ENCODE data around the gene ALX4.

The ALX4 gene

GRCh38 chr11:44258839-44259420 lies 51.0 kb downstream of the ALX4 start:
- H3K36me3 ChIP-seq (ENCODE audit: insufficient read depth, insufficient read length, low read length): no peaks in the 10 kb centered on the region
- no peaks in the 10 kb centered on the region for H3K4me1 ChIP-seq (ENCODE audit: insufficient read depth, insufficient read length)
- no peak for DNase-seq (ENCODE audit: low read depth, low spot score)
- no peak overlapping the region for H3K4me3 ChIP-seq (ENCODE audit: insufficient read length, low read depth)
- TF ChIP-seq YY1 (IDR thresholded peaks at IDR 0.05; ENCODE audit: insufficient read depth, insufficient read length): no peak
- no peak for TF ChIP-seq SUZ12 (IDR thresholded peaks at IDR 0.05; ENCODE audit: extremely low read depth, insufficient read depth, insufficient read length)
- TF ChIP-seq ZNF274 (IDR thresholded peaks at IDR 0.05; ENCODE audit: low read depth, low read length): no peak
- no peaks in the 10 kb centered on the region; the same call in 1 of the 2 replicates for H3K9me3 ChIP-seq (ENCODE audit: insufficient read depth, low read length)
- no peaks in the 10 kb centered on the region for H3K27me3 ChIP-seq (ENCODE audit: insufficient read depth, insufficient read length)
- H3K9ac ChIP-seq (ENCODE audit: insufficient read length, low read depth): no peak overlapping the region

DNA sequence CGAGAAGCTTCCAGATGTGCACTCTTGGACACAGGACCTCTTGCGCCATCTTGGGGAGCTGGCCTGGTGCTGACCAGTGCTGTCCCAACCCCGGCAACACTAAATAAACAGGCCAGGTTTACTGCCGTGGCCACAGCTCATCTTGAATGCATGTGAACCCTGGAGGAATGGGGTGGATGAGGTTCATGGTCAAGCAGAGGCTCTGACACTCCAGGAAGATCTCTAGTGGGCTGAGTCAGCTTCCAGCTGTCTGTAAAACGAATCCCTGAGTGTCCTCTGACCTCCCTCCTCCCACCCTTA lies 51.8 kb downstream of the ALX4 start:
- peaks cover 7% of the 10 kb centered on the region for H3K9me3 ChIP-seq (ENCODE audit: insufficient read depth, low read length)
- no peaks in the 10 kb centered on the region for H3K4me1 ChIP-seq (ENCODE audit: insufficient read depth, insufficient read length)
- DNase-seq (ENCODE audit: low read depth, low spot score): no peak
- TF ChIP-seq YY1 (IDR thresholded peaks at IDR 0.05; ENCODE audit: insufficient read depth, insufficient read length) (no peak), SUZ12 (IDR thresholded peaks at IDR 0.05; ENCODE audit: extremely low read depth, insufficient read depth, insufficient read length) (no peak), ZNF274 (IDR thresholded peaks at IDR 0.05; ENCODE audit: low read depth, low read length) (no peak)
- H3K36me3 ChIP-seq (ENCODE audit: insufficient read depth, insufficient read length, low read length): no peaks in the 10 kb centered on the region
- H3K4me3 ChIP-seq (ENCODE audit: insufficient read length, low read depth): no peak overlapping the region
- H3K9ac ChIP-seq (ENCODE audit: insufficient read length, low read depth): no peak overlapping the region
- H3K27me3 ChIP-seq (ENCODE audit: insufficient read depth, insufficient read length): no peaks in the 10 kb centered on the region

- peaks cover 13% of the 10 kb centered on the region for H3K9me3 ChIP-seq (ENCODE audit: insufficient read depth, low read length)
These were observed 52.4 kb downstream of the ALX4 start for GRCh38 chr11:44257338-44258189.

GRCh38 chr11:44256673-44257291 lies 53.2 kb downstream of the ALX4 start:
- Histone ChIP-seq H3K27me3 (ENCODE audit: insufficient read depth, insufficient read length) (no peaks in the 10 kb centered on the region), H3K4me1 (ENCODE audit: insufficient read depth, insufficient read length) (no peaks in the 10 kb centered on the region), H3K9ac (ENCODE audit: insufficient read length, low read depth) (no peak overlapping the region), H3K9me3 (ENCODE audit: insufficient read depth, low read length) (peaks cover 21% of the 10 kb centered on the region), H3K4me3 (ENCODE audit: insufficient read length, low read depth) (no peak overlapping the region), H3K36me3 (ENCODE audit: insufficient read depth, insufficient read length, low read length) (no peaks in the 10 kb centered on the region)
- DNase-seq (ENCODE audit: low read depth, low spot score): no peak
- no peak for TF ChIP-seq YY1 (IDR thresholded peaks at IDR 0.05; ENCODE audit: insufficient read depth, insufficient read length)
- TF ChIP-seq SUZ12 (IDR thresholded peaks at IDR 0.05; ENCODE audit: extremely low read depth, insufficient read depth, insufficient read length): no peak
- no peak for TF ChIP-seq ZNF274 (IDR thresholded peaks at IDR 0.05; ENCODE audit: low read depth, low read length)

More at GRCh38 chr11:44257338-44258189, 52.4 kb downstream of the ALX4 start:
- H3K9ac ChIP-seq (ENCODE audit: insufficient read length, low read depth): no peak overlapping the region
- no peaks in the 10 kb centered on the region for H3K27me3 ChIP-seq (ENCODE audit: insufficient read depth, insufficient read length)
- no peak for DNase-seq (ENCODE audit: low read depth, low spot score)
- no peak for TF ChIP-seq YY1 (IDR thresholded peaks at IDR 0.05; ENCODE audit: insufficient read depth, insufficient read length)
- TF ChIP-seq ZNF274 (IDR thresholded peaks at IDR 0.05; ENCODE audit: low read depth, low read length): no peak
- no peak for TF ChIP-seq SUZ12 (IDR thresholded peaks at IDR 0.05; ENCODE audit: extremely low read depth, insufficient read depth, insufficient read length)
- no peaks in the 10 kb centered on the region for H3K4me1 ChIP-seq (ENCODE audit: insufficient read depth, insufficient read length)
- H3K4me3 ChIP-seq (ENCODE audit: insufficient read length, low read depth): no peak overlapping the region
- no peaks in the 10 kb centered on the region for H3K36me3 ChIP-seq (ENCODE audit: insufficient read depth, insufficient read length, low read length)

DNA sequence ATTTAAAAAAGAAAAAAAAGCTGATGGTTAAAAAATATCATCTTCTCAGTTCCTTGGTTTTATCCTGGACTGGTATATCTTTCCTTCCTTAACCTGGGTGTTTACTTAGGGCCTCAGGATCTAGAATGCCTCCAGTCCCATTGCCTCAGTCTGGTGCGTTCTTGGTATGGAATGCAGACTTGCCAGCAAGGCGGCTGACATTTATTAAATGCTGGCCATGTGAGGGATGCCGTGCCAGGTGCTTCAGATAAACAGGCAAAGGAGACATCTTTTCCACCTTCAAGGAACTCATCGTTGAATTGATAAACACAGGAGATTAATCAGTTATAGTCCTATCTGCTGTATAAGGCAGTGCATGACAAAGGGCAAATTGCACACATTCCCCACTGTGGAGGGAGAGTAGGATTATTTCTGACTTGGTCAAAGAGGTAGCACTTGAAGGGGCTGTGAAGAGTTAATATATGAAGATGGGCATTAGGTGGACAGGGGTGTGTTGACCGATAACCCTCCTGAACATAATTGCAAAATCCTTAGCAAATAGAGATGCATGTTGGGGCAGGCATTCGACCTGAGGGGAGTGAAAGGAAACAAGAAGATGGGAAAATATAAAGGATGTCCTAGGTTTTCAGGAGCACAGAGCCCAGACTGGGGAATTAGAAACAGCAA lies 54.4 kb downstream of the ALX4 start:
- Histone ChIP-seq H3K36me3 (ENCODE audit: insufficient read depth, insufficient read length, low read length) (no peaks in the 10 kb centered on the region), H3K9ac (ENCODE audit: insufficient read length, low read depth) (no peak overlapping the region), H3K4me1 (ENCODE audit: insufficient read depth, insufficient read length) (no peaks in the 10 kb centered on the region), H3K27me3 (ENCODE audit: insufficient read depth, insufficient read length) (no peaks in the 10 kb centered on the region), H3K4me3 (ENCODE audit: insufficient read length, low read depth) (no peak overlapping the region), H3K9me3 (ENCODE audit: insufficient read depth, low read length) (peaks cover 27% of the 10 kb centered on the region)
- no peak for DNase-seq (ENCODE audit: low read depth, low spot score)
- no peak for TF ChIP-seq YY1 (IDR thresholded peaks at IDR 0.05; ENCODE audit: insufficient read depth, insufficient read length)
- TF ChIP-seq SUZ12 (IDR thresholded peaks at IDR 0.05; ENCODE audit: extremely low read depth, insufficient read depth, insufficient read length): no peak
- no peak for TF ChIP-seq ZNF274 (IDR thresholded peaks at IDR 0.05; ENCODE audit: low read depth, low read length)

- H3K9me3 ChIP-seq (ENCODE audit: insufficient read depth, low read length): peaks cover 27% of the 10 kb centered on the region
- no peaks in the 10 kb centered on the region for H3K36me3 ChIP-seq (ENCODE audit: insufficient read depth, insufficient read length, low read length)
- TF ChIP-seq YY1 (IDR thresholded peaks at IDR 0.05; ENCODE audit: insufficient read depth, insufficient read length): no peak
- no peak for TF ChIP-seq SUZ12 (IDR thresholded peaks at IDR 0.05; ENCODE audit: extremely low read depth, insufficient read depth, insufficient read length)
- TF ChIP-seq ZNF274 (IDR thresholded peaks at IDR 0.05; ENCODE audit: low read depth, low read length): no peak
- no peak overlapping the region for H3K9ac ChIP-seq (ENCODE audit: insufficient read length, low read depth)
- no peaks in the 10 kb centered on the region for H3K27me3 ChIP-seq (ENCODE audit: insufficient read depth, insufficient read length)
- H3K4me1 ChIP-seq (ENCODE audit: insufficient read depth, insufficient read length): no peaks in the 10 kb centered on the region
- no peak overlapping the region for H3K4me3 ChIP-seq (ENCODE audit: insufficient read length, low read depth)
- DNase-seq (ENCODE audit: low read depth, low spot score): no peak
These were observed 56.8 kb downstream of the ALX4 start for GRCh38 chr11:44252999-44253602.

All from NT2/D1 (cell line).